Panc1 (cell line): ENCODE results near the gene ADAM12.

Experiments used
- TF ChIP-seq, protein P1 (sequence below): fragments of 450-650 bp; IDR thresholded peaks from 2 replicates; pipeline ENCODE4 v1.5.1; 2017; ENCODE audit warnings: mild to moderate bottlenecking
- TF ChIP-seq, protein P2 (sequence below), 2 experiments: IDR thresholded peaks; 2 replicates each; pipeline ENCODE4 v1.6.1; 2011 to 2012; ENCODE audit warnings: low read depth in 2 of 2, control low read depth in 1 of 2, low read length in 1 of 2, mild to moderate bottlenecking in 1 of 2, moderate library complexity in 1 of 2; ENCODE audit not compliant: insufficient read depth in 1 of 2

DNA sequence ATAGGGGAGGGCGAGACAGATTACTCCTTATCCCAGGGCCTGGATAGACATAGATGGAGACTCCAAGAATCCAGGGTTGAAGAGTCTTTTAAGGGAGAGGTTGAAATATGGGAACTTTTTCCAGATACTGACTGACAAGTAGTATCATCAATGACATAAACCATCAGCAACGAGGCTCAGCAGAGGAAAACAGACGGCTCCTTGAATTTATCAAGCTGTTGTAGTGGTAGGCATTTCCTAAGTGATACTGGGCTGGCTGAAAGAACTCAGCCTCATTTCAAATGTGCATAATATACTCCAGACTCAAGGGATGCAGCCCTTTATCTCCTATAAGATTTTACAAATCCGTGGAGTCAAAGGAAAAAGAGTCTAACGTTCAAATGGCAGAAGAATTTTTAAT lies 341.4 kb downstream of the ADAM12 start:
- TF ChIP-seq, protein P1, sequence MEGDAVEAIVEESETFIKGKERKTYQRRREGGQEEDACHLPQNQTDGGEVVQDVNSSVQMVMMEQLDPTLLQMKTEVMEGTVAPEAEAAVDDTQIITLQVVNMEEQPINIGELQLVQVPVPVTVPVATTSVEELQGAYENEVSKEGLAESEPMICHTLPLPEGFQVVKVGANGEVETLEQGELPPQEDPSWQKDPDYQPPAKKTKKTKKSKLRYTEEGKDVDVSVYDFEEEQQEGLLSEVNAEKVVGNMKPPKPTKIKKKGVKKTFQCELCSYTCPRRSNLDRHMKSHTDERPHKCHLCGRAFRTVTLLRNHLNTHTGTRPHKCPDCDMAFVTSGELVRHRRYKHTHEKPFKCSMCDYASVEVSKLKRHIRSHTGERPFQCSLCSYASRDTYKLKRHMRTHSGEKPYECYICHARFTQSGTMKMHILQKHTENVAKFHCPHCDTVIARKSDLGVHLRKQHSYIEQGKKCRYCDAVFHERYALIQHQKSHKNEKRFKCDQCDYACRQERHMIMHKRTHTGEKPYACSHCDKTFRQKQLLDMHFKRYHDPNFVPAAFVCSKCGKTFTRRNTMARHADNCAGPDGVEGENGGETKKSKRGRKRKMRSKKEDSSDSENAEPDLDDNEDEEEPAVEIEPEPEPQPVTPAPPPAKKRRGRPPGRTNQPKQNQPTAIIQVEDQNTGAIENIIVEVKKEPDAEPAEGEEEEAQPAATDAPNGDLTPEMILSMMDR: no peak
- TF ChIP-seq, protein P2, sequence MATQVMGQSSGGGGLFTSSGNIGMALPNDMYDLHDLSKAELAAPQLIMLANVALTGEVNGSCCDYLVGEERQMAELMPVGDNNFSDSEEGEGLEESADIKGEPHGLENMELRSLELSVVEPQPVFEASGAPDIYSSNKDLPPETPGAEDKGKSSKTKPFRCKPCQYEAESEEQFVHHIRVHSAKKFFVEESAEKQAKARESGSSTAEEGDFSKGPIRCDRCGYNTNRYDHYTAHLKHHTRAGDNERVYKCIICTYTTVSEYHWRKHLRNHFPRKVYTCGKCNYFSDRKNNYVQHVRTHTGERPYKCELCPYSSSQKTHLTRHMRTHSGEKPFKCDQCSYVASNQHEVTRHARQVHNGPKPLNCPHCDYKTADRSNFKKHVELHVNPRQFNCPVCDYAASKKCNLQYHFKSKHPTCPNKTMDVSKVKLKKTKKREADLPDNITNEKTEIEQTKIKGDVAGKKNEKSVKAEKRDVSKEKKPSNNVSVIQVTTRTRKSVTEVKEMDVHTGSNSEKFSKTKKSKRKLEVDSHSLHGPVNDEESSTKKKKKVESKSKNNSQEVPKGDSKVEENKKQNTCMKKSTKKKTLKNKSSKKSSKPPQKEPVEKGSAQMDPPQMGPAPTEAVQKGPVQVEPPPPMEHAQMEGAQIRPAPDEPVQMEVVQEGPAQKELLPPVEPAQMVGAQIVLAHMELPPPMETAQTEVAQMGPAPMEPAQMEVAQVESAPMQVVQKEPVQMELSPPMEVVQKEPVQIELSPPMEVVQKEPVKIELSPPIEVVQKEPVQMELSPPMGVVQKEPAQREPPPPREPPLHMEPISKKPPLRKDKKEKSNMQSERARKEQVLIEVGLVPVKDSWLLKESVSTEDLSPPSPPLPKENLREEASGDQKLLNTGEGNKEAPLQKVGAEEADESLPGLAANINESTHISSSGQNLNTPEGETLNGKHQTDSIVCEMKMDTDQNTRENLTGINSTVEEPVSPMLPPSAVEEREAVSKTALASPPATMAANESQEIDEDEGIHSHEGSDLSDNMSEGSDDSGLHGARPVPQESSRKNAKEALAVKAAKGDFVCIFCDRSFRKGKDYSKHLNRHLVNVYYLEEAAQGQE (IDR thresholded peaks at IDR 0.05; ENCODE audit: insufficient read depth in 1 of 2, low read depth in 2 of 2, low read length in 1 of 2): no peak
